ENCODE data around the gene SLC2A6. TPM values are rescaled to one million over a fixed set of nuclear protein-coding genes. Genes with fewer than 3 reads are reported as not detected.

SLC2A6 gene
- total RNA-seq (2014; rRNA removed; shearing (Covaris generic)) = 12.2 and 14.6 TPM in 2 replicates

GRCh38 chr9:133478851-133479711 lies at the start of gene SLC2A6:
SLC2A6 (minus strand) TSS chr9:133479099; CDS start chr9:133479059, 40 bp downstream.
- peak; percentile 81 for DNase-seq (ENCODE audit: low read depth)

GRCh38 chr9:133528001-133528875 lies 49.3 kb upstream of the SLC2A6 start:
- no peak for DNase-seq (ENCODE audit: low read depth)

DNA sequence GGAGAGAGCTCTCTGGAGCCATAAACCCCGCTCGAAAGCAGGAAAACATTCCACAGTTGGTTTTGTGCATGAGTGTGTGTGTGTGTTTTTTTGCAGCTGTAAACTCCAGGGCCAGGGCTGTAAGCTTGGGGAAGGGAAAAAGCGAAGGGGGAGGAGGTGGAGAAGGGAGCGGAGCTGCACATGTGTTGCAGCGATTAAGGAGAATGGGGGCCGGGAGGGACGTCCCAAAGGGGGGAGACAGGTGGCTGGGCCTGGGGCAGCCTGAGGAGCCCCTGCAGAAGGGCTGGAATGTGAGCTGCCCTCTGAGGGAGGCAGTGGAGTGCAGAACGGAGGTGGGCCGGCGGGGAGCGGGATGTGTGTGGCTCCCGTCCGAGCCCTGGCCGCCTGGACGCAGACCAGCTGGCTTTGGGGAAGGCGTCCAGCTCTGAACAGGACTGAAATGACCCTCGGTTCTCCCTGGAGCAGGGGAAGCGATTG lies 48.6 kb upstream of the SLC2A6 start:
- no peak for DNase-seq (ENCODE audit: low read depth)

- no peak for DNase-seq (ENCODE audit: low read depth)
These were observed 47.9 kb upstream of the SLC2A6 start for GRCh38 chr9:133526721-133527321.

DNA sequence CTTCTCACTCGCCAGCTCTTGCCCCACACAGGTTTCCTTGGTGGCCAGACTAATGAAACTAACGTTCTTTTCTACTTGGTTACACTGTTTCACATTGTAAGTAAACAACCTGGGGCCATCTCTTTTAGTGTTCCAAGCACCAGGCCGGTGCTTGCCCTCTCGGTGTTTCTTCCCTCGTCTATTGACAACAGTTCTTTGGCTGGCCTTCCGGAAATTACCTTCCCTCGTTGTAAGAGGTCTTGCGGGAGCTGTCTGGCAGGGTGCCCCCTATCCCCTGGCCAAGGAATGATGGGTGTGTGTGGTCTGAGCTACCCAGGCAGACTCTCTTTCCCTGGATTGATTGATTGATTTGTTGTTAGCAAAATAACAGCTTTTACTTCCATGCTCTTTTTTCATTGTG lies 46.8 kb upstream of the SLC2A6 start:
- no peak for DNase-seq (ENCODE audit: low read depth)

- no peak for DNase-seq (ENCODE audit: low read depth)
These were observed 45.9 kb upstream of the SLC2A6 start, which contains the start of gene MYMK for GRCh38 chr9:133524679-133525228. MYMK (minus strand) TSS chr9:133524959; CDS start chr9:133524844, 115 bp downstream.

- DNase-seq (ENCODE audit: low read depth) = no peak
These were observed 45.2 kb upstream of the SLC2A6 start for GRCh38 chr9:133524146-133524545.

- no peak for DNase-seq (ENCODE audit: low read depth)
These were observed 44.2 kb upstream of the SLC2A6 start for GRCh38 chr9:133523106-133523505.

DNA sequence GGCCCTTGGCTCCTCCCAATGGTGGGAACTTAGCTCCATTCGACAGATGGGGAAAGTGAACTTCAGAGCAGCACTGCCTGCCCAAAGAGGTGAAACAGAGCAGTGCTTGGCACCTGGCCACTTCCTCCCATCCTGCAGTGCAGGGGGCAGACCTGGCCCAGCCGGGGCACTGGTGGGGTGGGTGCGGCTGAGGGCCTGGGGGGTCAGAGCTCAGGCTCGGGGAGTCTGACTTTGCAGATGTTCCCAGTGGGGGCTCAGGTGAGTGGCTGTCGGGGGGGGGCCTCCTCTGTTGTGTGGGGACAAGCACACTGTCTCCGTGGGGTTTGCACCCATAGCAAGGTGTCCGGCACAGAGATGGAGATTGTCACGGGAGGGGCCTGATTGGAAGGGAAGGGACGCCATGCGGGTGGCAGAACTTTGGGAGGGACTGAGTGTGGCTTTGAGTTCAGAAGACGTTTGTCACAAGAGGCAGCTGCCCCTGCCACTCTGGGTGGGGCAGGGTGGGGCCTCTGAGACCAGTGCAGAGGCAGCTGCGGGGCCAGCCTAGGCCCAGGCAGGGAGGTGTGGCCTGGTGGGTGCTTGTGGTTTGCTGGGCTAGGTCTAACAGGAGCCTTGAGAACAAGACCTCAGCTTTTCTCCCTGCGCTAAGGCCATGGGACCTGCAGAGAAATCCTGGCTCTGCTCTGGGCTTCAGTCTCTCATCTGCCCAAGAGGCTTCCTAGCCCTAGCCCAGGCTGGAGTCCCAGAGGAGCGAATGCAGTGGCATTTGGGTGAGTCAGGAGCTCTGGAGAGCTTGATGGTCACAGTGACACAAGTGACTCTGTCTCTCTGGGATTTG lies 43.4 kb upstream of the SLC2A6 start:
- DNase-seq (ENCODE audit: low read depth) = no peak

GRCh38 chr9:133521122-133522072 lies 42.5 kb upstream of the SLC2A6 start:
- no peak for DNase-seq (ENCODE audit: low read depth)

DNA sequence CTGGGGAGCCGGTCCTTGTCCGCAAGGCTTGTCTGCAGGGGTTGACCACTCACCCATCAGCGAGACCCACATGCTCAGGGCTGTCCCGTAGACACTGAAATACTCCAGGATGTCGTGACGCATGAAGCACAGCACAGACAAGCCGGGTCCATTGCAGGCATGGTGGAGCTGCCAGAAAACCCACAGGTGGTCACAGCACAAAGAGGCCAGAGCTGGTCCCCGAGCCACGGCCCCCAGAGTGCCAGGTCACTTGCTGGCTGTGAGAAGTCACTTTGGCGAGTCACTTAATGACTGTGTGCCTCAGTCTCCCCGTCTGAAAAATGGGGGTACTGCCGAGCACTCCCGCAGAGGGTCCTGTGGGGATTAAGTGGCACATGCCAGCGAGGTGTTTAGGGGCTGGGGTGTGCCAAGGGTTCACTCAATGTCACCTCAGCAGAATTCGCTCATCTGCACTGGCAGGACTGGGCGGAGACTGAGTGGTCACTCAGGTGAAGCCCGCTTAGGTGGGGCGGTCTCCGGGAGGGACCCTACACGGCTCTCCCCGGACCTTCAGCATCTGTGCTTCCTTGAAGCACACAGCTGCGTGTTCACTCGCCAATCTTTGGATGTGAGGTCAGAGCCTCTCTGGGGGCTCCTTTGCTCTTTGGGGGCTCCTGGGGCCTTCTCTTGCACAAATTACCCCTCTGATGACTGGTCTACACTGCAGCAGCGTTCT lies 41.4 kb upstream of the SLC2A6 start:
- no peak for DNase-seq (ENCODE audit: low read depth)

GRCh38 chr9:133519693-133520092 lies 40.8 kb upstream of the SLC2A6 start:
- DNase-seq (ENCODE audit: low read depth) = peak; percentile 57

DNA sequence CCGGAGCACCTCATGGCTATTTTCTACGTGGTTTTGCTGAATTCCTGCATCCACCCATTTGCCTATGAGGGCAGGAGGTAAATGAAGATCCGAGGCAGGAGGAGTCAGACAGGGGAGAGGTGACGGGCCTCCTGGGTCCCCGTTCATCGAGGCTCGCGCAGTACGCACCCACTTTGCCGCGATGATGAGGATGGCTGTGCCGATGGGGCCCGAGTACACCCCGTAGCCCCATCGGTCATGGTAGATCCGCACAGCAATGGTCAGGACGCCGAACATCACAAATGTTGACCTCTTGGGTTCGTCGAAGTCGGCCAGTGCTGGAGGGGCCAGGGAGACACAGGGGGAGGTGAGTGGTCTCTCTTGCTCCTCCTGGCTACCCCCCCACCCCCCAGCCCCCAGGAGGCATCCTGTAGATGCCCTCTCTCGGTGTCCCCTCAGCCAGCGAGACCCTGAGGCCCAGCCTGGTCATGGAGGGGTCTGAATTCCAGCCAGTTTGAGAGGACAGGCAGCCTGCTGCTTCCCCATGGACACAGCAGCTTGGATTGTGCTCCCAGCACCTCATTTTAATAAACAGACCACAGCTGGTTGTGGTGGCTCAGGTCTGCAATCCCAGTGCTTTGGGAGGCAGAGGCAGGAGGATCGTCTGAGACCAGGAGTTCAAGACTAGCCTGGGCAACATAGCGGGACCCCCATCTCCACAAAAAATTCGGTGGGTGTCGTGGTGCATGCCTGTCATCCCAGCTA lies 40.0 kb upstream of the SLC2A6 start:
- no peak for DNase-seq (ENCODE audit: low read depth)

- DNase-seq (ENCODE audit: low read depth) = no peak
These were observed 39.3 kb upstream of the SLC2A6 start for GRCh38 chr9:133518200-133518599.

DNA sequence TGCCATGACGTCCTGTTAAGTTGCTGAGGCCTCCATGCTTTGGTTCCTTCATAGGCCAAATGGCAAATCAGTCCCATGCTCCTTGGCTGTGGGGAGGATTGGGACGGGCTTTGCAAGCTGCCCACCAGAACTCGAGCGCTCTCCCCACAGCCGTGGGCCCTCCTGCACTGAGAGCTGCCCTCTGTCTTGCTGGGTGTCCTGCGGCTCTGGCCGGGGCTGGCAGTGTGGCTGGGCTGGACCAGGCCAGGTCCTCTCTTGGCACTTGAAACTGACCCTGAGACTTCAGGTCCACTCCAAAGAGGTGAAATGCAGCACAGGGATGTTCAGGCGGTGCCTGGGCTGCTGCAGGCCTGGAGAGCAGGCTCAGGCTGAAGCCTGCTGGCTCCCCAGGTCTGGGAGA lies 38.8 kb upstream of the SLC2A6 start:
- DNase-seq (ENCODE audit: low read depth) = no peak

GRCh38 chr9:133516961-133517350 lies 38.1 kb upstream of the SLC2A6 start:
- no peak for DNase-seq (ENCODE audit: low read depth)

DNA sequence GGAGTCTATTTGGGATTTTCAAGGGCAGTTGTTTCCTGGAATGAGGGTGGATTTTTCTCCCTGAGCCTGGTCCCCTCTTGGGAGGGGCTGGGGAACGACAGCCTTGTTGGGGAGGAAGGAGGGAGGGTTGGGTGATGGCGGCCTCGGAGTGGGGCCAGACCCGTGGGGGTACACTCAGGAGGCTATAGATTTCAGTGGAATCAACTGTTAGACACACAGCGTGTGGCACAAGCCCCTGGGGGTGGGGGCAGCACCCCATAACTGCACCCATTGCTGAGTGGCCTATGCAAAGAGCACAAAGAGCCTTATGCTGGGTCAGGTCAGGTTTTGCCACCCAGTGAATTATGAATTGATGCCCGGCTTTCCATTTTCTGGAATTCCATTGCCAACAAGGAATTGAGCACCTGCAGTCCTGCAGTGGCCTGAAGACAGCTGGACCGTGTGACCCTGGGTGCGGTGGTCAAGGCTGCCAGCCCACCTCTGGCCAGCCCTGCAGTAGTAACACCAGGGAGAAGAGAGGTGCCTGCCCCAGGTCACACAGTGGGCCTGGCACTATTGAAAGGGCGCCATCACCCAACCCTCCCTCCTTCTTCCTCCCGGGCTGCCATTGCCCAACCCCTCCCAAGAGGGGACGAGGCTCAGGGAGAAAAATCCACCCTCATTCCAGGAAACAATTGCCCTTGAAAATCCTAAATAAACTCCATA lies 37.5 kb upstream of the SLC2A6 start:
- no peak for DNase-seq (ENCODE audit: low read depth)
